K562 (cell line): ENCODE data around the gene SULT6B1.

Experiments
- ATF3 ChIP-seq, 2 experiments: fragments of 450-650 bp in 1 of 2; sonication (generic) in 1 of 2; formaldehyde crosslinking in 1 of 2; IDR thresholded peaks in 1 of 2; conservative IDR thresholded peaks in 1 of 2; 2 replicates each; pipeline versions ENCODE4 v1.6.1 to v1.8.1; 2016 to 2023; ENCODE audit warnings: mild to moderate bottlenecking in 2 of 2, moderate library complexity in 2 of 2, inconsistent platforms in 1 of 2, missing genetic modification reagents in 1 of 2
- CAMTA2 ChIP-seq: fragments of 250-450 bp; sonication (Bioruptor Pico); conservative IDR thresholded peaks from 2 replicates; pipeline ENCODE4 v1.5.1; 2022
- CBX3 ChIP-seq, 2 experiments: IDR thresholded peaks; 1 replicate in 1 of 2; 2 replicates in 1 of 2; pipeline ENCODE4 v1.6.1; 2012; ENCODE audit warnings: inconsistent platforms in 2 of 2, low read length in 2 of 2, borderline replicate concordance in 1 of 2, control low read depth in 1 of 2
- CEBPB ChIP-seq: fragments of 450-650 bp; IDR thresholded peaks from 2 replicates; pipeline ENCODE4 v1.6.1; 2016; ENCODE audit warnings: missing genetic modification characterization, missing compliant biosample characterization
- CHD4 ChIP-seq: fragments of 200-600 bp; sonication (generic); IDR thresholded peaks from 3 replicates; pipeline ENCODE4 v1.6.1; 2012; ENCODE audit warnings: low read depth, mild to moderate bottlenecking, mixed read lengths, low read length, inconsistent platforms; ENCODE audit not compliant: insufficient read depth, insufficient replicate concordance, poor library complexity, severe bottlenecking
- IRF2 ChIP-seq: sonication (generic); formaldehyde crosslinking; IDR thresholded peaks from 2 replicates; pipeline ENCODE4 v1.8.1; 2022; ENCODE audit warnings: mild to moderate bottlenecking, missing genetic modification reagents
- KDM1A ChIP-seq, 2 experiments: fragments of 450-650 bp; IDR thresholded peaks; 2 replicates each; pipeline ENCODE4 v1.6.1; 2016; ENCODE audit warnings: mild to moderate bottlenecking in 2 of 2
- KLF10 ChIP-seq: fragments of 250-450 bp; sonication (Bioruptor Pico); IDR thresholded peaks from 2 replicates; pipeline ENCODE4 v1.6.1; 2021; ENCODE audit warnings: matching md5 sums
- RAD51 ChIP-seq: fragments of 450-650 bp; IDR thresholded peaks from 2 replicates; pipeline ENCODE4 v1.7.1; 2016; ENCODE audit warnings: low read depth, mild to moderate bottlenecking, borderline replicate concordance
- RBM22 ChIP-seq: fragments of 200-400 bp; formaldehyde crosslinking; IDR thresholded peaks from 2 replicates; pipeline ENCODE4 v1.6.1; 2018; ENCODE audit warnings: low read length, low read depth; ENCODE audit not compliant: poor library complexity, severe bottlenecking
- ZEB2 ChIP-seq: fragments of 450-650 bp; IDR thresholded peaks from 2 replicates; pipeline ENCODE4 v1.6.1; 2016
- ZFPM2 ChIP-seq: fragments of 250-450 bp; sonication (Bioruptor Pico); IDR thresholded peaks from 2 replicates; pipeline ENCODE4 v1.5.1; 2022; ENCODE audit warnings: mild to moderate bottlenecking
- TF ChIP-seq, protein P1 (sequence below), 3 experiments: IDR thresholded peaks in 2 of 3; conservative IDR thresholded peaks in 1 of 3; 2 replicates each; pipeline ENCODE4 v1.5.1; 2011 to 2012; ENCODE audit warnings: low read length in 3 of 3, mild to moderate bottlenecking in 3 of 3, control low read depth in 2 of 3, improper control_type of control experiment in 1 of 3, inconsistent platforms in 1 of 3, low read depth in 1 of 3, mixed read lengths in 1 of 3, moderate library complexity in 1 of 3; ENCODE audit not compliant: insufficient read depth in 2 of 3
- TF ChIP-seq, protein P2 (sequence below): fragments of 250-450 bp; sonication (Bioruptor Pico); IDR thresholded peaks from 2 replicates; pipeline ENCODE4 v1.8.0; 2021; ENCODE audit warnings: moderate library complexity, mild to moderate bottlenecking, inconsistent platforms

DNA sequence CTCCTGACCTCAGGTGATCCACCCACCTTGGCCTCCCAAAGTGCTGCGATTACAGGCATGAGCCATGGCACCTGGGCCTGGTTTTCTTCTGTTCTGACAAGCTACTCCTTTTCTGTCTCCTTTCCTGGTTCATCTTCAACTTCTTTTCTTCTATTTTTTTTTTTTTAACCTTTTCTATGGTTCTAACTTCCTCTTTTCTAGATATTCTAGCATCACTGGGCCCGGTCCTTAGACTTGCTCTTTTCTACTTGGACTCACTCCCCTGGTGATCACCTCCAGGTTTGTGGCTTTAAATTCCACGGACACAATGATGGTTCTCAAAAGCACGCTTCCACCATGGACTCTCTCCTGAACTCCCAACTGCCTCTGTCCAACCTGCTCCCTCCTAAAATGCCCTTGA is 33.7 kb downstream of the SULT6B1 start:
- TF ChIP-seq CAMTA2 (CRISPR knock-in tag), result no peak
- TF ChIP-seq, protein P1, sequence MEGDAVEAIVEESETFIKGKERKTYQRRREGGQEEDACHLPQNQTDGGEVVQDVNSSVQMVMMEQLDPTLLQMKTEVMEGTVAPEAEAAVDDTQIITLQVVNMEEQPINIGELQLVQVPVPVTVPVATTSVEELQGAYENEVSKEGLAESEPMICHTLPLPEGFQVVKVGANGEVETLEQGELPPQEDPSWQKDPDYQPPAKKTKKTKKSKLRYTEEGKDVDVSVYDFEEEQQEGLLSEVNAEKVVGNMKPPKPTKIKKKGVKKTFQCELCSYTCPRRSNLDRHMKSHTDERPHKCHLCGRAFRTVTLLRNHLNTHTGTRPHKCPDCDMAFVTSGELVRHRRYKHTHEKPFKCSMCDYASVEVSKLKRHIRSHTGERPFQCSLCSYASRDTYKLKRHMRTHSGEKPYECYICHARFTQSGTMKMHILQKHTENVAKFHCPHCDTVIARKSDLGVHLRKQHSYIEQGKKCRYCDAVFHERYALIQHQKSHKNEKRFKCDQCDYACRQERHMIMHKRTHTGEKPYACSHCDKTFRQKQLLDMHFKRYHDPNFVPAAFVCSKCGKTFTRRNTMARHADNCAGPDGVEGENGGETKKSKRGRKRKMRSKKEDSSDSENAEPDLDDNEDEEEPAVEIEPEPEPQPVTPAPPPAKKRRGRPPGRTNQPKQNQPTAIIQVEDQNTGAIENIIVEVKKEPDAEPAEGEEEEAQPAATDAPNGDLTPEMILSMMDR (IDR thresholded peaks at IDR 0.05 in 2 of 3, conservative IDR thresholded peaks at IDR 0.05 in 1 of 3; ENCODE audit: insufficient read depth in 2 of 3, low read depth in 1 of 3, low read length in 3 of 3), result no peak
- no peak for TF ChIP-seq ZFPM2 (CRISPR knock-in tag)
- no peak for TF ChIP-seq KDM1A (IDR thresholded peaks at IDR 0.05)
- TF ChIP-seq CHD4, result no peak
- no peak for TF ChIP-seq KLF10 (CRISPR knock-in tag)
- TF ChIP-seq RBM22, result no peak
- no peak for TF ChIP-seq CBX3 (IDR thresholded peaks at IDR 0.05; ENCODE audit: borderline replicate concordance in 1 of 2, low read length in 2 of 2)
- no peak for TF ChIP-seq IRF2 (CRISPR knock-in tag)
- TF ChIP-seq ZEB2, result no peak
- TF ChIP-seq ATF3 (IDR thresholded peaks at IDR 0.05), result no peak
- TF ChIP-seq ATF3 (CRISPR knock-in tag; conservative IDR thresholded peaks at IDR 0.05), result no peak
- TF ChIP-seq RAD51, result no peak
- TF ChIP-seq, protein P2, sequence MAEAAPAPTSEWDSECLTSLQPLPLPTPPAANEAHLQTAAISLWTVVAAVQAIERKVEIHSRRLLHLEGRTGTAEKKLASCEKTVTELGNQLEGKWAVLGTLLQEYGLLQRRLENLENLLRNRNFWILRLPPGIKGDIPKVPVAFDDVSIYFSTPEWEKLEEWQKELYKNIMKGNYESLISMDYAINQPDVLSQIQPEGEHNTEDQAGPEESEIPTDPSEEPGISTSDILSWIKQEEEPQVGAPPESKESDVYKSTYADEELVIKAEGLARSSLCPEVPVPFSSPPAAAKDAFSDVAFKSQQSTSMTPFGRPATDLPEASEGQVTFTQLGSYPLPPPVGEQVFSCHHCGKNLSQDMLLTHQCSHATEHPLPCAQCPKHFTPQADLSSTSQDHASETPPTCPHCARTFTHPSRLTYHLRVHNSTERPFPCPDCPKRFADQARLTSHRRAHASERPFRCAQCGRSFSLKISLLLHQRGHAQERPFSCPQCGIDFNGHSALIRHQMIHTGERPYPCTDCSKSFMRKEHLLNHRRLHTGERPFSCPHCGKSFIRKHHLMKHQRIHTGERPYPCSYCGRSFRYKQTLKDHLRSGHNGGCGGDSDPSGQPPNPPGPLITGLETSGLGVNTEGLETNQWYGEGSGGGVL (CRISPR knock-in tag), result no peak
- TF ChIP-seq CEBPB (tag), result no peak
